Brain microvascular endothelial cell (primary cell): ENCODE measurements around the gene MGMT.

Source experiments
- DNase-seq: peaks from one replicate; pipeline ENCODE4 v3.0.0-alpha.2; 2020
- H3K27ac ChIP-seq: fragments of 250-450 bp; sonication (Bioruptor Pico); 2 replicates; pipeline ENCODE4 v1.5.1; 2020; ENCODE audit warnings: mild to moderate bottlenecking, moderate library complexity
- H3K27me3 ChIP-seq: fragments of 250-450 bp; sonication (Bioruptor Pico); replicated peaks from 2 replicates; pipeline ENCODE4 v1.5.1; 2020; ENCODE audit warnings: mild to moderate bottlenecking
- H3K36me3 ChIP-seq: fragments of 250-450 bp; sonication (Bioruptor Pico); replicated peaks from 2 replicates; pipeline ENCODE4 v1.5.1; 2020; ENCODE audit warnings: mild to moderate bottlenecking
- H3K4me3 ChIP-seq: 2 replicates; pipeline ENCODE4 v1.5.1; 2011; ENCODE audit warnings: low read depth, mild to moderate bottlenecking, control low read depth, low read length, moderate library complexity
- CTCF ChIP-seq: IDR thresholded peaks from 2 replicates; pipeline ENCODE4 v1.5.1; 2011; ENCODE audit warnings: low read depth, mild to moderate bottlenecking, moderate library complexity, low read length, control low read depth, inconsistent platforms; ENCODE audit errors: missing control alignments
- in situ Hi-C: cut with HindIII; loops from 2 replicates; pipeline ENCODE4 v1.10.0; 2017; ENCODE audit warnings: low sequenced_read_pairs, low pct_ligation_motif_present

MGMT gene

GRCh38 chr10:129467359-129468064, 471 bp downstream of the MGMT start:
- in situ Hi-C loops = no loop called here
- no peak for TF ChIP-seq CTCF
- H3K36me3 ChIP-seq = no peaks in the 10 kb centered on the region
- H3K4me3 ChIP-seq = peak overlapping the region; percentile 63
- H3K27ac ChIP-seq = no peak overlapping the region
- no peak for DNase-seq
- H3K27me3 ChIP-seq = no peaks in the 10 kb centered on the region

- H3K27ac ChIP-seq = no peak overlapping the region
- H3K36me3 ChIP-seq = no peaks in the 10 kb centered on the region
- in situ Hi-C loops = no loop called here
- no peaks in the 10 kb centered on the region for H3K27me3 ChIP-seq
- TF ChIP-seq CTCF = no peak
- no peak for DNase-seq
- no peak overlapping the region for H3K4me3 ChIP-seq
Observed at GRCh38 chr10:129468187-129468586, 1.1 kb downstream of the MGMT start.

- H3K27ac ChIP-seq = no peak overlapping the region
- TF ChIP-seq CTCF = no peak
- no peaks in the 10 kb centered on the region for H3K27me3 ChIP-seq
- in situ Hi-C loops = no loop called here
- no peaks in the 10 kb centered on the region for H3K36me3 ChIP-seq
- DNase-seq = no peak
- H3K4me3 ChIP-seq = no peak overlapping the region
Observed at GRCh38 chr10:129470103-129470851, 3.2 kb downstream of the MGMT start.

GRCh38 chr10:129471447-129472175, 4.6 kb downstream of the MGMT start:
- DNase-seq = no peak
- Histone ChIP-seq H3K27me3 (no peaks in the 10 kb centered on the region), H3K4me3 (no peak overlapping the region), H3K27ac (no peak overlapping the region), H3K36me3 (no peaks in the 10 kb centered on the region)
- in situ Hi-C loops = no loop called here
- TF ChIP-seq CTCF = no peak

- Histone ChIP-seq H3K4me3 (no peak overlapping the region), H3K27ac (no peak overlapping the region), H3K27me3 (no peaks in the 10 kb centered on the region), H3K36me3 (no peaks in the 10 kb centered on the region)
- in situ Hi-C loops = no loop called here
- TF ChIP-seq CTCF = no peak
- no peak for DNase-seq
Observed at GRCh38 chr10:129472696-129473555, 5.9 kb downstream of the MGMT start.
